ENCODE measurements around the gene C16orf92. TPM values are rescaled to one million over a fixed set of nuclear protein-coding genes. Genes with fewer than 3 reads are reported as not detected.

C16orf92 gene
- total and polyA plus RNA-seq, 2 of the 13 experiments (the other 11 are each of a cell fraction or from before 2014, with no cell fraction given), result not detected

DNA sequence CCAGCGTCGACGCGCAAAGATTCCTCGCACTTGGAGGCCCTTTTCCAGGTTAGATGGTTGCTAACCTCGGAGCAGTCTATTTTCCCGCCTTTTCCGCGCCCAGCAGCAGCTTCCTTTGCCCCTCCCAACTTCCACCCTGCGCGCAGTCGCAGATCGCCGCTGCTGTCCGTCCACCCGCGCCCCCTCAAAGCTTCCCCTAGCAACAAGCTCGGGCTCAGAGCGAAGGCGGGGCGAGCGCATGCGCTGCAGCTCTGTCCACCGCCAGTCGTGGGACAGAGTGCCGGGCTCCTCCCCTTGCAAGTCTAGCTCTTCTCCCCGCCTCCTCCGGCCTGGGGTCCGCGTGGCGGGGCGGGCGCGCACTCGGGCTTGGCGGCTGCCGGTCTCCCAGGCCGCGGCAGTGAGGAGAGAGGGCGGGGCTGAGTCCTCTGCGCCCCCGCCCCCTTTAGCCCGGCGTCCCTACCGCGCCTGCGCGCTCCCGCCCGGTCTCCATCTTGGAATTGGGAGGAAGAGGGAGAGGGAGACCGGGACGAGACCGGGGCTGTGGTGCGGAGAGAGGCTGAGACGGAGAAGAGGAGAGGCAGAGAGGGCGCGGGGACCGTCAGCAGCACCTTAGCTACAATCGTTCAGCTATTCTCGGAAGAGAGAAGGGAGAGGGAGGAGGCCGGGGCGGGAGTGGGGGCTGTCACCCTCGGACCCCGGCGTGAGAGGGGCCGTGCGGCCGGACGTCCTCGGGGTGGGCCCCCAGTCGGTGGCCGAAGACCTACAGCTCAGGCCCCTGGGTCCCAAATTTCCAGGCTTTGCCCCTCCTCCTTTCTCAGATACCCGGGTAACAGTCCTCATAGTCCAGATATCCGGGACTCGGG, 49.4 kb upstream of the C16orf92 start, which contains the start of gene TAOK2 (continued):
- TF ChIP-seq ZBTB38 (CRISPR knock-in tag; IDR thresholded peaks at IDR 0.05), result peak; percentile 98
- TF ChIP-seq, protein P1, sequence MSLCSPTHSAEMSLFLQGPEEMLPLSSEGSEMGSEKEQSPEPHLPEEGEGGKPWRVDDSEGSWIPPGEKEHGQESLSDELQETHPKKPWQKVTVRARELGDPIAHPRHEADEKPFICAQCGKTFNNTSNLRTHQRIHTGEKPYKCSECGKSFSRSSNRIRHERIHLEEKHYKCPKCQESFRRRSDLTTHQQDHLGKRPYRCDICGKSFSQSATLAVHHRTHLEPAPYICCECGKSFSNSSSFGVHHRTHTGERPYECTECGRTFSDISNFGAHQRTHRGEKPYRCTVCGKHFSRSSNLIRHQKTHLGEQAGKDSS (CRISPR knock-in tag; IDR thresholded peaks at IDR 0.05; ENCODE audit: borderline replicate concordance, low read depth), result peak; percentile 90; the same call in 1 of the 2 replicates
- no peak; the same call in none of the 2 replicates for TF ChIP-seq ZFP90 (CRISPR knock-in tag; IDR thresholded peaks at IDR 0.05; ENCODE audit: borderline replicate concordance)
- TF ChIP-seq ATRX (CRISPR knock-in tag; IDR thresholded peaks at IDR 0.05; ENCODE audit: borderline replicate concordance), result no peak
- TF ChIP-seq, protein P2, sequence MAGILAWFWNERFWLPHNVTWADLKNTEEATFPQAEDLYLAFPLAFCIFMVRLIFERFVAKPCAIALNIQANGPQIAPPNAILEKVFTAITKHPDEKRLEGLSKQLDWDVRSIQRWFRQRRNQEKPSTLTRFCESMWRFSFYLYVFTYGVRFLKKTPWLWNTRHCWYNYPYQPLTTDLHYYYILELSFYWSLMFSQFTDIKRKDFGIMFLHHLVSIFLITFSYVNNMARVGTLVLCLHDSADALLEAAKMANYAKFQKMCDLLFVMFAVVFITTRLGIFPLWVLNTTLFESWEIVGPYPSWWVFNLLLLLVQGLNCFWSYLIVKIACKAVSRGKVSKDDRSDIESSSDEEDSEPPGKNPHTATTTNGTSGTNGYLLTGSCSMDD (CRISPR knock-in tag; IDR thresholded peaks at IDR 0.05), result no peak
- TF ChIP-seq, protein P3, sequence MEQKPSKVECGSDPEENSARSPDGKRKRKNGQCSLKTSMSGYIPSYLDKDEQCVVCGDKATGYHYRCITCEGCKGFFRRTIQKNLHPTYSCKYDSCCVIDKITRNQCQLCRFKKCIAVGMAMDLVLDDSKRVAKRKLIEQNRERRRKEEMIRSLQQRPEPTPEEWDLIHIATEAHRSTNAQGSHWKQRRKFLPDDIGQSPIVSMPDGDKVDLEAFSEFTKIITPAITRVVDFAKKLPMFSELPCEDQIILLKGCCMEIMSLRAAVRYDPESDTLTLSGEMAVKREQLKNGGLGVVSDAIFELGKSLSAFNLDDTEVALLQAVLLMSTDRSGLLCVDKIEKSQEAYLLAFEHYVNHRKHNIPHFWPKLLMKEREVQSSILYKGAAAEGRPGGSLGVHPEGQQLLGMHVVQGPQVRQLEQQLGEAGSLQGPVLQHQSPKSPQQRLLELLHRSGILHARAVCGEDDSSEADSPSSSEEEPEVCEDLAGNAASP (CRISPR knock-in tag; IDR thresholded peaks at IDR 0.05; ENCODE audit: borderline replicate concordance), result no peak
- no peak for TF ChIP-seq KLF11 (CRISPR knock-in tag; IDR thresholded peaks at IDR 0.05)
- TF ChIP-seq, protein P4, sequence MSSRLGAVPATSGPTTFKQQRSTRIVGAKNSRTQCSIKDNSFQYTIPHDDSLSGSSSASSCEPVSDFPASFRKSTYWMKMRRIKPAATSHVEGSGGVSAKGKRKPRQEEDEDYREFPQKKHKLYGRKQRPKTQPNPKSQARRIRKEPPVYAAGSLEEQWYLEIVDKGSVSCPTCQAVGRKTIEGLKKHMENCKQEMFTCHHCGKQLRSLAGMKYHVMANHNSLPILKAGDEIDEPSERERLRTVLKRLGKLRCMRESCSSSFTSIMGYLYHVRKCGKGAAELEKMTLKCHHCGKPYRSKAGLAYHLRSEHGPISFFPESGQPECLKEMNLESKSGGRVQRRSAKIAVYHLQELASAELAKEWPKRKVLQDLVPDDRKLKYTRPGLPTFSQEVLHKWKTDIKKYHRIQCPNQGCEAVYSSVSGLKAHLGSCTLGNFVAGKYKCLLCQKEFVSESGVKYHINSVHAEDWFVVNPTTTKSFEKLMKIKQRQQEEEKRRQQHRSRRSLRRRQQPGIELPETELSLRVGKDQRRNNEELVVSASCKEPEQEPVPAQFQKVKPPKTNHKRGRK (CRISPR knock-in tag; IDR thresholded peaks at IDR 0.05), result no peak
- no peak for TF ChIP-seq RAD51 (IDR thresholded peaks at IDR 0.05; ENCODE audit: borderline replicate concordance)
- peak; percentile 64 for TF ChIP-seq ASH2L (IDR thresholded peaks at IDR 0.05; ENCODE audit: insufficient read length, low read depth, low read length)
- TF ChIP-seq SRF (IDR thresholded peaks at IDR 0.05; ENCODE audit: low read depth, low read length), result no peak
- TF ChIP-seq, protein P5, sequence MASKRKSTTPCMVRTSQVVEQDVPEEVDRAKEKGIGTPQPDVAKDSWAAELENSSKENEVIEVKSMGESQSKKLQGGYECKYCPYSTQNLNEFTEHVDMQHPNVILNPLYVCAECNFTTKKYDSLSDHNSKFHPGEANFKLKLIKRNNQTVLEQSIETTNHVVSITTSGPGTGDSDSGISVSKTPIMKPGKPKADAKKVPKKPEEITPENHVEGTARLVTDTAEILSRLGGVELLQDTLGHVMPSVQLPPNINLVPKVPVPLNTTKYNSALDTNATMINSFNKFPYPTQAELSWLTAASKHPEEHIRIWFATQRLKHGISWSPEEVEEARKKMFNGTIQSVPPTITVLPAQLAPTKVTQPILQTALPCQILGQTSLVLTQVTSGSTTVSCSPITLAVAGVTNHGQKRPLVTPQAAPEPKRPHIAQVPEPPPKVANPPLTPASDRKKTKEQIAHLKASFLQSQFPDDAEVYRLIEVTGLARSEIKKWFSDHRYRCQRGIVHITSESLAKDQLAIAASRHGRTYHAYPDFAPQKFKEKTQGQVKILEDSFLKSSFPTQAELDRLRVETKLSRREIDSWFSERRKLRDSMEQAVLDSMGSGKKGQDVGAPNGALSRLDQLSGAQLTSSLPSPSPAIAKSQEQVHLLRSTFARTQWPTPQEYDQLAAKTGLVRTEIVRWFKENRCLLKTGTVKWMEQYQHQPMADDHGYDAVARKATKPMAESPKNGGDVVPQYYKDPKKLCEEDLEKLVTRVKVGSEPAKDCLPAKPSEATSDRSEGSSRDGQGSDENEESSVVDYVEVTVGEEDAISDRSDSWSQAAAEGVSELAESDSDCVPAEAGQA (IDR thresholded peaks at IDR 0.05; ENCODE audit: low read depth), result peak; percentile 56; the same call in 1 of the 2 replicates
- TF ChIP-seq, protein P5 (CRISPR knock-in tag; IDR thresholded peaks at IDR 0.05; ENCODE audit: borderline replicate concordance), result peak; percentile 60; the same call in 1 of the 2 replicates
- TF ChIP-seq, protein P6, sequence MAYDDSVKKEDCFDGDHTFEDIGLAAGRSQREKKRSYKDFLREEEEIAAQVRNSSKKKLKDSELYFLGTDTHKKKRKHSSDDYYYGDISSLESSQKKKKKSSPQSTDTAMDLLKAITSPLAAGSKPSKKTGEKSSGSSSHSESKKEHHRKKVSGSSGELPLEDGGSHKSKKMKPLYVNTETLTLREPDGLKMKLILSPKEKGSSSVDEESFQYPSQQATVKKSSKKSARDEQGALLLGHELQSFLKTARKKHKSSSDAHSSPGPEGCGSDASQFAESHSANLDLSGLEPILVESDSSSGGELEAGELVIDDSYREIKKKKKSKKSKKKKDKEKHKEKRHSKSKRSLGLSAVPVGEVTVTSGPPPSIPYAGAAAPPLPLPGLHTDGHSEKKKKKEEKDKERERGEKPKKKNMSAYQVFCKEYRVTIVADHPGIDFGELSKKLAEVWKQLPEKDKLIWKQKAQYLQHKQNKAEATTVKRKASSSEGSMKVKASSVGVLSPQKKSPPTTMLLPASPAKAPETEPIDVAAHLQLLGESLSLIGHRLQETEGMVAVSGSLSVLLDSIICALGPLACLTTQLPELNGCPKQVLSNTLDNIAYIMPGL (CRISPR knock-in tag; IDR thresholded peaks at IDR 0.05; ENCODE audit: borderline replicate concordance in 1 of 2, low read depth in 1 of 2), result peak; percentile 72 to 78; a peak in 3 of 4 replicates
